HL-60/S4 (cell line): ENCODE results near the gene DNAAF5.
"Not testable (repeated sequence)": the region's sequence is repeated elsewhere in the genome, so short reads cannot be mapped to it uniquely, and the experiment has no call there.

Experiments used
- in situ Hi-C: fragments of 300-500 bp; cut with MboI; formaldehyde crosslinking; loops from 2 replicates; pipeline ENCODE4 v1.14.3; 2022; ENCODE audit warnings: low sequenced_read_pairs

The DNAAF5 gene

GRCh38 chr7:745431-746154 is 19.1 kb downstream of the DNAAF5 start:
- in situ Hi-C loops: no loop called here

DNA sequence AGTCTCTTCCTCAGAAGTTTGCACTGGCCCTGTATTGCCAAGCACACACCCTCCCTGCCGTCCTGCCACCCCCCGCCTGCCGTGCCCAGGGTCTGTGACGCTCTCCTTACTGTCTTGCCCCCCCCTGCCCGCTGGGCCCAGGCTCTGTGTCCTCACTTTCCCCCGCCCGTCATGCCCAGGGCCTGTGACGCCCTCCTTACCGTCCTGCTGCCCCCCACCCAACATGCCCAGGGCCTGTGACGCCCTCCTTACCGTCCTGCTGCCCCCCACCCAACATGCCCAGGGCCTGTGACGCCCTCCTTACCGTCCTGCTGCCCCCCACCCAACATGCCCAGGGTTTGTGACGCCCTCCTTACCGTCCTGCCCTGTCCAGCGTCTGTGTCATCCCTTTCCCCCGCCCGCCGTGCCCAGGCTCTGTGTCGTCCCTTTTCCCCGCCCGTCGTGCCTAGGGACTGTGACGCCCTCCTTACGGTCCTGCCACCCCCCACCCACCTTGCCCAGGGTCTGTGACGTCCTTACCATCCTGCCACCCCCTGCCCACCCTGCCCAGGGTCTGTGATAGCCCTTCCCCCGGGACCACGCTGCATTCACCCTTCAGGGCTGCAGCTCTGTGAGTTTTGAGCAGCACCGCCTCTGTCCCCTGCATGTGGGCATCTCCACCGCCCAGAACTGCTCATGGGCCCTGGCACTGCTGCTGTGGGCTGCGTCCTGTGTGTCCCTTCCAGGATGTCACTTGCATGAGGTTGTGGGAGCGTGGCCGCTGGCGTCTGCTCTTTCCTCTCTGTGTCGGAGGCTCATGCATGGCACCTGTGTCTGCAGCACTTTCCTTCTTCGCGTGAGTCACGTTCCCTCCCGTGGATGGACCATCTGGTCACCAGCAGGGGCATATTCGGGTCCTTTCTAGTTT is 19.9 kb downstream of the DNAAF5 start:
- in situ Hi-C loops: no loop called here

DNA sequence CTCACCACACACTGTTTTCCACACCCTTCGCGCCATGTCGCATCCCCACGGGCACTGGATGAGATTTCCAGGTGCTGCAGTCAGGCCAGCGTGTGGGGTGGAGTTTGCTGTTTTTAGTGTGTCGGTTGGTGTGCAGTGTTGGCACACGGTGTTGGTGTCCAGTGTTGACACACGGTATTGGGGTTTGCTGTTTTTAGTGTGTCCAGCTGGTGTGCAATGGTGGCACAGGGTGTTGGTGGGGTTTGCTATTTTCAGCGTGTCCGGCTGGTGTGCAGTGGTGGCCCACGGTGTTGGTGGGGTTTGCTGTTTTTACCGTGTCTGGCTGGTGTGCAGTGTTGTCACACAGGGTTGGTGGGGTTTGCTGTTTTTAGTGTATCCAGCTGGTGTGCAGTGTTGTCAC is 20.7 kb downstream of the DNAAF5 start:
- in situ Hi-C loops: no loop called here

DNA sequence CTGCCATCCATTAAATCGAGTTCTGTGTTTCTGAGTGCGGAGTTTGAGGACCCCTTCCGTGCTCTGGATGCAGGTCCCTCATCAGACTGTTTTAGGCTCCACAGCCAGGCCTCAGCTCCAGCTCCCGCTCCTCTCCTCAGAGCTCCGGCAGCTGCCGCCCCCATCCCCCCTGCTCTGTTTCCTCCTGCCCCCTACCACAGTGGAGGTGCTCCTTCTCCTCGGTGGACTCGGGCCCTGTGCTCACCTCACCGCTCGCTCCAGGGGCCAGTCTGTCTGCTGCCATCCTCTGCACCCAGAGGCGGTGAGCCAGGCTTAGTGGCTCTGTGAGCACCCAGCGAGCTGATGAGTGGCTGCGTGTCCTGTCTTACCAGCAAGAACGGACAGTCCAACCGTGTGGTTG is 21.9 kb downstream of the DNAAF5 start:
- in situ Hi-C loops: no loop called here

GRCh38 chr7:749140-749551 is 22.6 kb downstream of the DNAAF5 start:
- in situ Hi-C loops: no loop called here

GRCh38 chr7:750111-750905 is 23.8 kb downstream of the DNAAF5 start:
- in situ Hi-C loops: no loop called here

- in situ Hi-C loops: no loop called here
Measured at GRCh38 chr7:751826-752225, 25.3 kb downstream of the DNAAF5 start.

DNA sequence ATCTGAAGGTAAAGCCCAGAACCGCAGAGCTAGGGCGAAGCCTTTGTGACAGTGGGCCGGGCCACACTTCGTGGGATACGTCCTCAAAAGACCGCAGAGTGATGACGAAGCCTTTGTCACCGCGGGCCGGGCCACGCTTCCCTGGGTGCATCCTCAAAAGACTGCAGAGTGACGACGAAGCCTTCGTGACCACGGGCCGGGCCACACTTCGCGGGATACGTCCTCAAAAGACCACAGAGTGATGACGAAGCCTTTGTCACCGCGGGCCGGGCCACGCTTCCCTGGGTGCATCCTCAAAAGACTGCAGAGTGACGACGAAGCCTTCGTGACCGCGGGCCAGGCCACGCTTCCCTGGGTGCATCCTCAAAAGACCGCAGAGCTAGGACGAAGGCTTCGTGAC is 25.8 kb downstream of the DNAAF5 start:
- in situ Hi-C loops: not testable (repeated sequence)

GRCh38 chr7:753190-753589 is 26.7 kb downstream of the DNAAF5 start:
- in situ Hi-C loops: no loop called here

GRCh38 chr7:754531-755412 is 28.3 kb downstream of the DNAAF5 start:
- in situ Hi-C loops: no loop called here

DNA sequence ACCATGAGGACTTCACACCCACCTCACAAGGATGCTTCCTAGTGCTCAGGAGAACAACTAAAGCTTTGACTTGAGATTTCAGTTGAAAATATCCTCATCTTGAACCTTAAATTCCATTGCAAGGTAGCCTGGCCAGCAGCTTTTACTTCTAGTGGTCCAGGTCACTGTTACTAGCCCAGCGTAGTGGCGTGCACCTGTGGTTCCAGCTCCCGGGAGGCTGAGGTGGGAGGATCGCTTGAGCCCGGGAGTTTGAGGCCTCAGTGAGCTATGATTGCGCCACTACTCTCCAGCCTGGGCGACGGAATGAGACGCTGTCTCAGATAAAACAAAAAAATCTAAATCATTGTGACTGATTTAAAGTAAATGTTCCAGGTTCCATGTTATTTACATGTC is 28.9 kb downstream of the DNAAF5 start:
- in situ Hi-C loops: no loop called here

DNA sequence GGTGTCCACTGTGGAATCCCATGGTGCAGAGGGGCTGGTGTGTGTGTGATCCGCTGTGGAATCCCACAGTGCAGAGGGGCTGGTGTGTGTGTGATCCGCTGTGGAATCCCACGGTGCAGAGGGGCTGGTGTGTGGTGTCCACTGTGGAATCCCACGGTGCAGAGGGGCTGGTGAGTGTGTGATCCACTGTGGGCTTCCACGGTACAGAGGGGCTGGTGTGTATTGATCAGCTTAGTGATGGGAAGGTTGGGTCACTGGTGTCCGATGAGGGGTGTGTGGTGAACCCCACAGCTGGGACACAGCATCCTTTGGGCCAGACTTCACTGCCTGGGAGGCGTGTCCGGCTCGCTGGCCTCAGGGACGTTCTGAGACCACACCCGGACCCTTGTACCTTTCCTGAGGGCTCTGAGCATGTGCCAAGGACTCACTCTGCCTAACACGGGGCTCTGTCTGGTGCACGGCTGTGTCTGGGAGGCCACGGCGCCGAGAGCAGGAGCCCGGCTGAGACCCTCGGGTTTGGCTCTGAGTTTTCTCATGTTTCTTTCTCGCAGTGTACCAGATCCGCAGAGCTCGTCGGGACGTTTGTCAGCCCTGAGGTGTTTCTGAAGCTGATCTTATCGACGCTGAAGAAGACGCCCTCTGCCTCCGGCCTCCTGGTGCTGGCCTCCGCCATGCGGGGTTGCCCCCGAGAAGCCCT is 29.9 kb downstream of the DNAAF5 start:
- in situ Hi-C loops: no loop called here

DNA sequence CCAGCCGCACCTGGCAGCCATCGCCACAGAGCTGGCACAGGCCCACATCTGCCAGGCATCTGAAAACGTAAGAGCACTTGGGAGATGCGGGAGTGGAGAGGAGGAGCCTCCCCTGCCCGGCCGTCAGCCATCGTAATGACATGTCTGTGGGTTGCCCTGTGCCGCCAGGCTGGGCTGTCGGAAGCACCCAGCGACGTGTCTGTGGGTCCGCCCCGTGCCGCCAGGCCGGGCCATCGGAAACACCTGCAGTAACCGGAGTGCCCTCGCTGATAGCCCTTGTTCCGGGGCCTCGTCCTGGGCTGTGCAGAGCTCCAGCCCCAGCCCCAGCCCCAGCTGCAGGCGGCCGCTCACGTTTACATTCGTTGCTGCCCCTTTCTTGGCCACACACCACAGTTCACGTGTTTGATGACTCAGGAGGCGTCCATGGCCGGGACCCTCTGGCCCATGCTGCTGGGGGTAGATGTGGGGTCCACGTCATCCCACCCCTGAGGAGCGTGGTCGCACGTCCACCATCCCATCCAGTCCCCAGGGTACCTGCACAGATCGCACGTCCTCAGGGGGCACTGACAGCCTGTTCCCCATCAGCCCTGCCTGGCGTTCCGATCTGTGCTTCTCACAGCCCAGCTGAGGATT is 30.5 kb downstream of the DNAAF5 start:
- in situ Hi-C loops: no loop called here

- in situ Hi-C loops: no loop called here
Measured at GRCh38 chr7:757741-758163, 31.3 kb downstream of the DNAAF5 start.

DNA sequence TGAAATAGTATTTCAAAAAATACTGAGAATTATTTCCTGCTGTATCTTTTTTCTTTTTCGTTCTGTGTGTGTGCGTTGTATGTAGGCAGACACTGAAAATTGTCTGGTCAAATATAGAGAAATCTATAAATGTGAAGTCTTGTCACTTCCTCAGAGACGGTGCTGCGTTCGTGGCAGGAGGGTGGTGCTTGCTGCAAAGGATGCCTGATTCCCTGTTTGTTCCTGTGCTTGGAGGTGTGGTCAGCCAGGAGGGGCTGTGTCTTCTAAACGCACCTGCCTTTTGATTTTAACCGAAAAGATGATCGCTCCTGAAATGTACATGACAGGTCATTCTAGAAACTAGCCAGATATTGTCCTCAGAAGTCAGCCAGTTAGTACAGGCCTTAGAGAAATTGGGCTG is 33.1 kb downstream of the DNAAF5 start:
- in situ Hi-C loops: no loop called here

- in situ Hi-C loops: no loop called here
Measured at GRCh38 chr7:760006-760405, 33.5 kb downstream of the DNAAF5 start.

DNA sequence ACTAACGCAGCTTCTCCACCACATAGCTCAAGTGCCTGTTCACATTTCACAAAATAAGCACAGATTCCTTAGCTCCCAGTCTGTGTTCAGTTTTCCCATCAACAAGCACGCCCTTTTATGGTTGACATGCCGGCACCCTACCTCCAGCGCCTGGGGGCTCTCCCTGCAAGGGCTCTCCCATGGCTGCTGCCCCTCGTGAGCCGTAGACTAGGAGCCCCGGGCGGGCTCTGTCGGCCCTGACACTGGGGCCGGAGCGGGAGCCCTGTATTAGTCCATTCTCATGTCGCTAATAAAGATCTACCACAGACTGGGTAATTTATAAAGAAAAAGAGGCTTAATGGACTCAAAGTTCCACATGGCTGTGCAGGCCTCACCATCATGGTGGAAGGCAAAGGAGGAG is 34.6 kb downstream of the DNAAF5 start:
- in situ Hi-C loops: no loop called here

- in situ Hi-C loops: no loop called here
Measured at GRCh38 chr7:761631-762030, 35.1 kb downstream of the DNAAF5 start.

DNA sequence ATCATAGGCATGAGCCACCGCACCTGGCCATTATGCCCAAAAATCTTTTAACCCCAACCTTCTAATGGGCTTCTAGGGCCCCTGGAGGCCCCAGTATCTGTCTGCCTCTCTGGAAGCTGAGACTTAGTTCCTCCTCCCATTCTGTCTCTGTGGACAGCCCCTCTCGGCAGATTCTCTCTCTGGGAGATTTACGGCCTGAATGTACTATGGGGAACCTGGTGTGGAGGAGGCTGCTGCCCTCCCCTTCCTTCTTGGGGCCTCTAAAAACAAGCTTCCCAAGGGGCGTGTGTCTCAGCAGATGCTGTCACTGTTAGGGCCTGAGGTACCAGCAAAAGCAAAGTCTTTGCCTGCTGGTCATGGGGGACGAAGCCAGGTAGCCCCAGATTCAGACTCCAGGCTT is 36.4 kb downstream of the DNAAF5 start:
- in situ Hi-C loops: no loop called here
